ENCODE results near the gene C4orf54.

Gene C4orf54

GRCh38 chr4:99649778-99650177 is 7.8 kb downstream of the C4orf54 start:
- no peaks in the 10 kb centered on the region for H3K27me3 ChIP-seq (ENCODE audit: control insufficient read depth, insufficient read depth, low read length)
- no peak overlapping the region for H3K27ac ChIP-seq (ENCODE audit: low read depth, low read length)
- H3K4me1 ChIP-seq (ENCODE audit: control insufficient read depth, insufficient read depth, low read length) = peaks cover 2% of the 10 kb centered on the region
- no peak overlapping the region for H3K4me3 ChIP-seq (ENCODE audit: low read length)
- H3K9ac ChIP-seq (ENCODE audit: low read length) = no peak overlapping the region
- H3K36me3 ChIP-seq (ENCODE audit: control insufficient read depth, insufficient read depth, low read length) = no peaks in the 10 kb centered on the region

- no peaks in the 10 kb centered on the region for H3K27me3 ChIP-seq (ENCODE audit: control insufficient read depth, insufficient read depth, low read length)
- no peaks in the 10 kb centered on the region for H3K4me1 ChIP-seq (ENCODE audit: control insufficient read depth, insufficient read depth, low read length)
- H3K4me3 ChIP-seq (ENCODE audit: low read length) = no peak overlapping the region
- H3K9ac ChIP-seq (ENCODE audit: low read length) = no peak overlapping the region
- H3K36me3 ChIP-seq (ENCODE audit: control insufficient read depth, insufficient read depth, low read length) = no peaks in the 10 kb centered on the region
- H3K27ac ChIP-seq (ENCODE audit: low read depth, low read length) = no peak overlapping the region
Observed at GRCh38 chr4:99649208-99649607, 8.4 kb downstream of the C4orf54 start.

- Histone ChIP-seq H3K4me3 (ENCODE audit: low read length) (no peak overlapping the region), H3K9ac (ENCODE audit: low read length) (no peak overlapping the region), H3K27me3 (ENCODE audit: control insufficient read depth, insufficient read depth, low read length) (no peaks in the 10 kb centered on the region), H3K4me1 (ENCODE audit: control insufficient read depth, insufficient read depth, low read length) (peaks cover under 1% of the 10 kb centered on the region), H3K36me3 (ENCODE audit: control insufficient read depth, insufficient read depth, low read length) (no peaks in the 10 kb centered on the region), H3K27ac (ENCODE audit: low read depth, low read length) (no peak overlapping the region)
Observed at GRCh38 chr4:99648321-99648720, 9.3 kb downstream of the C4orf54 start.

- H3K4me3 ChIP-seq (ENCODE audit: low read length) = no peak overlapping the region
- no peaks in the 10 kb centered on the region for H3K27me3 ChIP-seq (ENCODE audit: control insufficient read depth, insufficient read depth, low read length)
- peaks cover 6% of the 10 kb centered on the region for H3K4me1 ChIP-seq (ENCODE audit: control insufficient read depth, insufficient read depth, low read length)
- no peaks in the 10 kb centered on the region for H3K36me3 ChIP-seq (ENCODE audit: control insufficient read depth, insufficient read depth, low read length)
- H3K27ac ChIP-seq (ENCODE audit: low read depth, low read length) = no peak overlapping the region
- no peak overlapping the region for H3K9ac ChIP-seq (ENCODE audit: low read length)
Observed at GRCh38 chr4:99647071-99647470, 10.6 kb downstream of the C4orf54 start.

GRCh38 chr4:99645638-99646037 is 12.0 kb downstream of the C4orf54 start:
- peaks cover 6% of the 10 kb centered on the region for H3K4me1 ChIP-seq (ENCODE audit: control insufficient read depth, insufficient read depth, low read length)
- no peaks in the 10 kb centered on the region for H3K27me3 ChIP-seq (ENCODE audit: control insufficient read depth, insufficient read depth, low read length)
- H3K9ac ChIP-seq (ENCODE audit: low read length) = no peak overlapping the region
- H3K36me3 ChIP-seq (ENCODE audit: control insufficient read depth, insufficient read depth, low read length) = no peaks in the 10 kb centered on the region
- no peak overlapping the region for H3K4me3 ChIP-seq (ENCODE audit: low read length)
- no peak overlapping the region for H3K27ac ChIP-seq (ENCODE audit: low read depth, low read length)

GRCh38 chr4:99645036-99645435 is 12.6 kb downstream of the C4orf54 start:
- Histone ChIP-seq H3K4me3 (ENCODE audit: low read length) (no peak overlapping the region), H3K27ac (ENCODE audit: low read depth, low read length) (no peak overlapping the region), H3K27me3 (ENCODE audit: control insufficient read depth, insufficient read depth, low read length) (no peaks in the 10 kb centered on the region), H3K36me3 (ENCODE audit: control insufficient read depth, insufficient read depth, low read length) (no peaks in the 10 kb centered on the region), H3K9ac (ENCODE audit: low read length) (no peak overlapping the region), H3K4me1 (ENCODE audit: control insufficient read depth, insufficient read depth, low read length) (peaks cover 6% of the 10 kb centered on the region)

GRCh38 chr4:99644453-99644852 is 13.2 kb downstream of the C4orf54 start:
- peaks cover 6% of the 10 kb centered on the region for H3K4me1 ChIP-seq (ENCODE audit: control insufficient read depth, insufficient read depth, low read length)
- no peak overlapping the region for H3K9ac ChIP-seq (ENCODE audit: low read length)
- no peak overlapping the region for H3K4me3 ChIP-seq (ENCODE audit: low read length)
- no peaks in the 10 kb centered on the region for H3K27me3 ChIP-seq (ENCODE audit: control insufficient read depth, insufficient read depth, low read length)
- no peaks in the 10 kb centered on the region for H3K36me3 ChIP-seq (ENCODE audit: control insufficient read depth, insufficient read depth, low read length)
- H3K27ac ChIP-seq (ENCODE audit: low read depth, low read length) = no peak overlapping the region

- no peak overlapping the region for H3K9ac ChIP-seq (ENCODE audit: low read length)
Observed at GRCh38 chr4:99642725-99643489, 14.7 kb downstream of the C4orf54 start.

GRCh38 chr4:99640676-99641075 is 17.0 kb downstream of the C4orf54 start:
- Histone ChIP-seq H3K27me3 (ENCODE audit: control insufficient read depth, insufficient read depth, low read length) (no peaks in the 10 kb centered on the region), H3K9ac (ENCODE audit: low read length) (no peak overlapping the region), H3K36me3 (ENCODE audit: control insufficient read depth, insufficient read depth, low read length) (no peaks in the 10 kb centered on the region), H3K4me3 (ENCODE audit: low read length) (no peak overlapping the region), H3K27ac (ENCODE audit: low read depth, low read length) (no peak overlapping the region), H3K4me1 (ENCODE audit: control insufficient read depth, insufficient read depth, low read length) (peaks cover 6% of the 10 kb centered on the region)

More at GRCh38 chr4:99642725-99643489, 14.7 kb downstream of the C4orf54 start:
- Histone ChIP-seq H3K27ac (ENCODE audit: low read depth, low read length) (peak overlapping the region; percentile 25), H3K4me1 (ENCODE audit: control insufficient read depth, insufficient read depth, low read length) (peaks cover 6% of the 10 kb centered on the region), H3K4me3 (ENCODE audit: low read length) (no peak overlapping the region), H3K27me3 (ENCODE audit: control insufficient read depth, insufficient read depth, low read length) (no peaks in the 10 kb centered on the region), H3K36me3 (ENCODE audit: control insufficient read depth, insufficient read depth, low read length) (no peaks in the 10 kb centered on the region)

GRCh38 chr4:99637174-99637573 is 20.5 kb downstream of the C4orf54 start:
- Histone ChIP-seq H3K4me1 (ENCODE audit: control insufficient read depth, insufficient read depth, low read length) (no peaks in the 10 kb centered on the region), H3K9ac (ENCODE audit: low read length) (no peak overlapping the region), H3K4me3 (ENCODE audit: low read length) (no peak overlapping the region), H3K27me3 (ENCODE audit: control insufficient read depth, insufficient read depth, low read length) (no peaks in the 10 kb centered on the region), H3K36me3 (ENCODE audit: control insufficient read depth, insufficient read depth, low read length) (no peaks in the 10 kb centered on the region), H3K27ac (ENCODE audit: low read depth, low read length) (no peak overlapping the region)

- H3K27ac ChIP-seq (ENCODE audit: low read depth, low read length) = no peak overlapping the region
- no peak overlapping the region for H3K4me3 ChIP-seq (ENCODE audit: low read length)
- no peak overlapping the region for H3K9ac ChIP-seq (ENCODE audit: low read length)
- no peaks in the 10 kb centered on the region for H3K27me3 ChIP-seq (ENCODE audit: control insufficient read depth, insufficient read depth, low read length)
- no peaks in the 10 kb centered on the region for H3K36me3 ChIP-seq (ENCODE audit: control insufficient read depth, insufficient read depth, low read length)
- H3K4me1 ChIP-seq (ENCODE audit: control insufficient read depth, insufficient read depth, low read length) = no peaks in the 10 kb centered on the region
Observed at GRCh38 chr4:99636422-99636821, 21.2 kb downstream of the C4orf54 start.

- H3K9ac ChIP-seq (ENCODE audit: low read length) = no peak overlapping the region
- H3K4me3 ChIP-seq (ENCODE audit: low read length) = no peak overlapping the region
- no peaks in the 10 kb centered on the region for H3K4me1 ChIP-seq (ENCODE audit: control insufficient read depth, insufficient read depth, low read length)
- no peaks in the 10 kb centered on the region for H3K36me3 ChIP-seq (ENCODE audit: control insufficient read depth, insufficient read depth, low read length)
- no peaks in the 10 kb centered on the region for H3K27me3 ChIP-seq (ENCODE audit: control insufficient read depth, insufficient read depth, low read length)
- no peak overlapping the region for H3K27ac ChIP-seq (ENCODE audit: low read depth, low read length)
Observed at GRCh38 chr4:99635601-99636000, 22.0 kb downstream of the C4orf54 start.

GRCh38 chr4:99634742-99635360 is 22.8 kb downstream of the C4orf54 start:
- H3K4me1 ChIP-seq (ENCODE audit: control insufficient read depth, insufficient read depth, low read length) = no peaks in the 10 kb centered on the region
- no peaks in the 10 kb centered on the region for H3K36me3 ChIP-seq (ENCODE audit: control insufficient read depth, insufficient read depth, low read length)
- H3K4me3 ChIP-seq (ENCODE audit: low read length) = no peak overlapping the region
- H3K9ac ChIP-seq (ENCODE audit: low read length) = no peak overlapping the region
- H3K27ac ChIP-seq (ENCODE audit: low read depth, low read length) = no peak overlapping the region
- no peaks in the 10 kb centered on the region for H3K27me3 ChIP-seq (ENCODE audit: control insufficient read depth, insufficient read depth, low read length)
